ENCODE results near the gene COL13A1. TPM values are rescaled to one million over a fixed set of nuclear protein-coding genes. Genes with fewer than 3 reads are reported as not detected.

COL13A1 gene
- total RNA-seq, 1 donor from 2014 or later: 2.5 TPM

- H3K27ac ChIP-seq (replicated peaks): no peak overlapping the region
- intact Hi-C loops (cut with micrococcal nuclease): no loop called here
These were observed 98.3 kb downstream of the COL13A1 start for GRCh38 chr10:69899727-69900595.

GRCh38 chr10:69901022-69901421, 99.3 kb downstream of the COL13A1 start:
- Histone ChIP-seq H3K36me3 (no peaks in the 10 kb centered on the region), H3K4me3 (no peak overlapping the region), H3K27me3 (ENCODE audit: low read depth) (no peaks in the 10 kb centered on the region), H3K9me3 (replicated peaks) (no peaks in the 10 kb centered on the region), H3K4me1 (no peaks in the 10 kb centered on the region), H3K27ac (replicated peaks) (no peak overlapping the region)
- no peak for DNase-seq
- TF ChIP-seq, protein P1, sequence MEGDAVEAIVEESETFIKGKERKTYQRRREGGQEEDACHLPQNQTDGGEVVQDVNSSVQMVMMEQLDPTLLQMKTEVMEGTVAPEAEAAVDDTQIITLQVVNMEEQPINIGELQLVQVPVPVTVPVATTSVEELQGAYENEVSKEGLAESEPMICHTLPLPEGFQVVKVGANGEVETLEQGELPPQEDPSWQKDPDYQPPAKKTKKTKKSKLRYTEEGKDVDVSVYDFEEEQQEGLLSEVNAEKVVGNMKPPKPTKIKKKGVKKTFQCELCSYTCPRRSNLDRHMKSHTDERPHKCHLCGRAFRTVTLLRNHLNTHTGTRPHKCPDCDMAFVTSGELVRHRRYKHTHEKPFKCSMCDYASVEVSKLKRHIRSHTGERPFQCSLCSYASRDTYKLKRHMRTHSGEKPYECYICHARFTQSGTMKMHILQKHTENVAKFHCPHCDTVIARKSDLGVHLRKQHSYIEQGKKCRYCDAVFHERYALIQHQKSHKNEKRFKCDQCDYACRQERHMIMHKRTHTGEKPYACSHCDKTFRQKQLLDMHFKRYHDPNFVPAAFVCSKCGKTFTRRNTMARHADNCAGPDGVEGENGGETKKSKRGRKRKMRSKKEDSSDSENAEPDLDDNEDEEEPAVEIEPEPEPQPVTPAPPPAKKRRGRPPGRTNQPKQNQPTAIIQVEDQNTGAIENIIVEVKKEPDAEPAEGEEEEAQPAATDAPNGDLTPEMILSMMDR (IDR thresholded peaks at IDR 0.05; ENCODE audit: borderline replicate concordance): no peak
- intact Hi-C loops (cut with micrococcal nuclease): no loop called here

More at GRCh38 chr10:69899727-69900595, 98.3 kb downstream of the COL13A1 start:
- H3K36me3 ChIP-seq: no peaks in the 10 kb centered on the region
- H3K4me3 ChIP-seq: no peak overlapping the region
- H3K4me1 ChIP-seq: no peaks in the 10 kb centered on the region
- DNase-seq: no peak
- no peaks in the 10 kb centered on the region for H3K9me3 ChIP-seq (replicated peaks)
- no peaks in the 10 kb centered on the region for H3K27me3 ChIP-seq (ENCODE audit: low read depth)
- TF ChIP-seq, protein P1 (IDR thresholded peaks at IDR 0.05; ENCODE audit: borderline replicate concordance): no peak

DNA sequence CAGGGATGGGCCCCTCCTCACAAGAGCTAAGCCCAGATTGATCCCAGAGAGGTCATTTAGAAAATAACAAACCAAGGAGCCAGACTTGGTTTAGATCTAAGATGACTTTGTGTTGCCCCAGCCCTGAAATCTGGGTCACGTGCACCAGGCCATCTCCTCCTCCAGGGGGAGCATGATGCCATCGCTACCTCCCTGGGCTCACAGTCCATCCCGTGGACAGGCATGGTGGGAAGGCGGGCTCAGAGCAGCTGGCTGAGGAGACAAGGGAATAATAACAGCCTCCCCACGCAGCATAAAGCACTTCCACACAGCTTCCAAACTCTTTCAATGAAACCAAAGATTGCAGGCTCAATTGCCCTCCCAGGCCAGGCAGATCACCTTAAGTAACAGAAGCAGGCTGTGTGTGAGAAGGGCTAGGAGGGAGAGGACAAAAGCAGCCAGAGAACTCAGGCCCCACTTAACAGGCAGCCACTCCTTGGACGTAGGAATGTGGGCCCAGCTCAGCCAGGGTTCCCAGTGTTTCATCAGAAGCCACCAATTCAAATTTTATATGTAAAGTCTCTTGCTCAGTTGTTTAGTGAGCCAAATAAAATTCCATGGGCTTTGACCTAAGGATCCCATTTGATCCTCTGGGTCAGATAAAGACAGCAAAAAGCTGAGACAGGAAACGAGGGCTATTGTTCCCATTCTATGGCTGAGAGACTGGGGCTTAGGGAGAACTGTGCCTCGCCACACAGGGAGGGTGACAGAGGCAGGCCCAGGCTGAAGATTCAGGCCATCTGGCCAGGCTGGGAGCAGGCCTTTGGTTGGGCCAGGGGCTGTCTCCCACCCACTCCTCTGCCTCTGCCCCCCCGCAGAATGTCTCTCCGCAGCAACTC, 100.2 kb downstream of the COL13A1 start:
- intact Hi-C loops (cut with micrococcal nuclease): no loop called here
- Histone ChIP-seq H3K27ac (replicated peaks) (no peak overlapping the region), H3K4me1 (no peaks in the 10 kb centered on the region), H3K9me3 (replicated peaks) (no peaks in the 10 kb centered on the region), H3K27me3 (ENCODE audit: low read depth) (no peaks in the 10 kb centered on the region), H3K4me3 (no peak overlapping the region), H3K36me3 (no peaks in the 10 kb centered on the region)
- TF ChIP-seq, protein P1 (IDR thresholded peaks at IDR 0.05; ENCODE audit: borderline replicate concordance): peak; percentile 60
- DNase-seq: no peak

DNA sequence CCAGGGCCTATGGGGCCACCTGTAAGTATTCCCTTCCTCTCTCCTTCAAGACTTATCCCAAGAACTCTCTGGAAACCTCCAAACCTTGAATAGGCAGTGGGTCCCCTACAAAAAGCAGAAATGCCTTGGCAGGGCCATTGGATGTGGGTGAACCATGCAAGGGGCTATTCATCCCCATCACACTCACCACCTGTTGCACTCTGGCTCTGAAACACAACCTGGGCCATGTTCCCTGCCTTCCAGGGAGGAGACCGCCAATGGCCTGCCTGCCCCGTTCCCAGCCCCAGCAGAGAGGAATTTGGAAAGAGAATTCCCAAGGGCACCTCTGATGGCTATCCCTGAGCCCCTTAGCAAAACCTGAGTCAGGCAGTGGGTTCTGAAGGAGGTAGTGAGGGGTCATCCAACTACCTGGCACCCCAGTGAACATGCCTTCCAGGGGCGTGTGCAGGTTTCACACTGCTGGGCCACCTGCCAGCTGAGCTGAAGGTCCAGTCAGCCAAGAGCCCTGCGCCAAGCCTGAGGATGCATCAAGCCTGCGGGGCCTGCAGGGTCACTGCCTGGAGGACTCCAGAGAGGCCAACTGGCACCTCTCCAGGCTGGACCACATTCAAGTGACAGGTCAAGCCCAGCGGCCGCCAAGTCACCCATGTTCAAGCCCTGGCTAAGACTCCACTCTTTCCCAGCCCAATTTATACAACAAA, 101.3 kb downstream of the COL13A1 start:
- peak; percentile 24 for DNase-seq
- Histone ChIP-seq H3K36me3 (no peaks in the 10 kb centered on the region), H3K27ac (replicated peaks) (no peak overlapping the region), H3K9me3 (replicated peaks) (no peaks in the 10 kb centered on the region), H3K4me3 (no peak overlapping the region), H3K4me1 (no peaks in the 10 kb centered on the region), H3K27me3 (ENCODE audit: low read depth) (no peaks in the 10 kb centered on the region)
- TF ChIP-seq, protein P1 (IDR thresholded peaks at IDR 0.05; ENCODE audit: borderline replicate concordance): no peak
- intact Hi-C loops (cut with micrococcal nuclease): no loop called here

- TF ChIP-seq, protein P1 (IDR thresholded peaks at IDR 0.05; ENCODE audit: borderline replicate concordance): no peak
- no peak for DNase-seq
These were observed 102.8 kb downstream of the COL13A1 start for GRCh38 chr10:69904533-69904932.

More at GRCh38 chr10:69904533-69904932, 102.8 kb downstream of the COL13A1 start:
- no peak overlapping the region for H3K4me3 ChIP-seq
- no peaks in the 10 kb centered on the region for H3K27me3 ChIP-seq (ENCODE audit: low read depth)
- no peaks in the 10 kb centered on the region for H3K9me3 ChIP-seq (replicated peaks)
- H3K36me3 ChIP-seq: no peaks in the 10 kb centered on the region
- no peaks in the 10 kb centered on the region for H3K4me1 ChIP-seq
- intact Hi-C loops (cut with micrococcal nuclease): no loop called here
- no peak overlapping the region for H3K27ac ChIP-seq (replicated peaks)
